HS-27A (cell line): ENCODE data around the gene OTOF.
"Not testable (repeated sequence)": the region's sequence is repeated elsewhere in the genome, so short reads cannot be mapped to it uniquely, and the experiment has no call there.

ENCODE experiments used
- DNase-seq: peaks from one replicate; pipeline ENCODE4 v3.0.0-alpha.2; 2012; ENCODE audit warnings: low read depth, missing footprints

Gene OTOF

GRCh38 chr2:26479789-26480565 is 2.1 kb upstream of the OTOF start:
- no peak for DNase-seq

GRCh38 chr2:26479131-26479788 is 1.3 kb upstream of the OTOF start:
- no peak for DNase-seq

- no peak for DNase-seq
These were observed 442 bp upstream of the OTOF start for GRCh38 chr2:26478366-26478765.

GRCh38 chr2:26477126-26477910 is 606 bp downstream of the OTOF start:
- DNase-seq = no peak

- DNase-seq = no peak
These were observed 2.0 kb downstream of the OTOF start for GRCh38 chr2:26475832-26476501.

- no peak for DNase-seq
These were observed 2.9 kb downstream of the OTOF start for GRCh38 chr2:26475037-26475436.

- no peak for DNase-seq
These were observed 3.6 kb downstream of the OTOF start for GRCh38 chr2:26474261-26474785.

- DNase-seq = no peak
These were observed 4.1 kb downstream of the OTOF start for GRCh38 chr2:26473796-26474195.

GRCh38 chr2:26472821-26473655 is 4.9 kb downstream of the OTOF start:
- no peak for DNase-seq

GRCh38 chr2:26471766-26472706 is 5.9 kb downstream of the OTOF start:
- DNase-seq = no peak

GRCh38 chr2:26471289-26471688 is 6.6 kb downstream of the OTOF start:
- no peak for DNase-seq

- no peak for DNase-seq
These were observed 7.2 kb downstream of the OTOF start for GRCh38 chr2:26470601-26471260.

- no peak for DNase-seq
These were observed 8.0 kb downstream of the OTOF start for GRCh38 chr2:26469955-26470354.

GRCh38 chr2:26469092-26469710 is 8.7 kb downstream of the OTOF start:
- peak; percentile 15 for DNase-seq

GRCh38 chr2:26468544-26468943 is 9.4 kb downstream of the OTOF start:
- not testable (repeated sequence) for DNase-seq

GRCh38 chr2:26466662-26467310 is 11.1 kb downstream of the OTOF start:
- DNase-seq = no peak

GRCh38 chr2:26465981-26466471 is 11.9 kb downstream of the OTOF start:
- DNase-seq = no peak

GRCh38 chr2:26465266-26465925 is 12.5 kb downstream of the OTOF start:
- no peak for DNase-seq
